Measurements from ENCODE around the gene HCRTR1. TPM values are rescaled to one million over a fixed set of nuclear protein-coding genes. Genes with fewer than 3 reads are reported as not detected.

Gene HCRTR1
- total and polyA plus RNA-seq, 3 donors from 2014 or later = 0.19 to 0.31 TPM; not detected in 1

DNA sequence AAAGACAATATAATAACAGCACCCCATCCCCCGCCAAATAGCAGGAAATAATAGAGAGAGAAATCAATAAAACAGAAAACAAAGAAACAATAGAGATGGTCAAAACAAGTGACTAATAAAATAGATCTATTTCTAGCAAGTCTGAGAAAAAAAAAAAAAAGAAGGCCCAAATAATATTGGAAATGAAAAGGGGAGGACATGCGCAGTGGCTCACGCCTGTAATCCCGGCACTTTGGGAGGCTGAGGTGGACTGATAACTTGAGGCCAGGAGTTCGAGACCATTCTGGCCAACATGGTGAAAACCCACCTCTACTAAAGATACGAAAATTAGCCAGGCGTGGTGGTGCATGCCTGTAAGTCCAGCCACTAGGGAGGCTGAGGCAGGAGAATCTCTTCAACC, 18.5 kb upstream of the HCRTR1 start:
- Histone ChIP-seq H3K4me3 (no peak overlapping the region), H3K9me3 (no peaks in the 10 kb centered on the region), H3K27me3 (no peaks in the 10 kb centered on the region), H3K36me3 (ENCODE audit: low read depth, missing control alignments) (no peaks in the 10 kb centered on the region), H3K4me1 (no peaks in the 10 kb centered on the region), H3K27ac (no peak overlapping the region)
- no peak for DNase-seq
- intact Hi-C loops (cut with DNase I; ENCODE audit: low total_unique reads) = no loop called here
- WGBS, 2 donors = 82 to 89% methylated on average over 7 of the region's 7 CpGs
- TF ChIP-seq POLR2A (IDR thresholded peaks at IDR 0.05) = no peak
- TF ChIP-seq, protein P1, sequence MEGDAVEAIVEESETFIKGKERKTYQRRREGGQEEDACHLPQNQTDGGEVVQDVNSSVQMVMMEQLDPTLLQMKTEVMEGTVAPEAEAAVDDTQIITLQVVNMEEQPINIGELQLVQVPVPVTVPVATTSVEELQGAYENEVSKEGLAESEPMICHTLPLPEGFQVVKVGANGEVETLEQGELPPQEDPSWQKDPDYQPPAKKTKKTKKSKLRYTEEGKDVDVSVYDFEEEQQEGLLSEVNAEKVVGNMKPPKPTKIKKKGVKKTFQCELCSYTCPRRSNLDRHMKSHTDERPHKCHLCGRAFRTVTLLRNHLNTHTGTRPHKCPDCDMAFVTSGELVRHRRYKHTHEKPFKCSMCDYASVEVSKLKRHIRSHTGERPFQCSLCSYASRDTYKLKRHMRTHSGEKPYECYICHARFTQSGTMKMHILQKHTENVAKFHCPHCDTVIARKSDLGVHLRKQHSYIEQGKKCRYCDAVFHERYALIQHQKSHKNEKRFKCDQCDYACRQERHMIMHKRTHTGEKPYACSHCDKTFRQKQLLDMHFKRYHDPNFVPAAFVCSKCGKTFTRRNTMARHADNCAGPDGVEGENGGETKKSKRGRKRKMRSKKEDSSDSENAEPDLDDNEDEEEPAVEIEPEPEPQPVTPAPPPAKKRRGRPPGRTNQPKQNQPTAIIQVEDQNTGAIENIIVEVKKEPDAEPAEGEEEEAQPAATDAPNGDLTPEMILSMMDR (IDR thresholded peaks at IDR 0.05) = no peak

- Histone ChIP-seq H3K27me3 (no peaks in the 10 kb centered on the region), H3K27ac (no peak overlapping the region), H3K9me3 (no peaks in the 10 kb centered on the region), H3K4me3 (no peak overlapping the region), H3K36me3 (ENCODE audit: low read depth, missing control alignments) (no peaks in the 10 kb centered on the region), H3K4me1 (no peaks in the 10 kb centered on the region)
- no peak for DNase-seq
- intact Hi-C loops (cut with DNase I; ENCODE audit: low total_unique reads) = no loop called here
- 77 to 79% methylated on average over 2 of the region's 2 CpGs for WGBS, 2 donors
- TF ChIP-seq POLR2A (IDR thresholded peaks at IDR 0.05) = no peak
- TF ChIP-seq, protein P1 (IDR thresholded peaks at IDR 0.05) = no peak
Observed at GRCh38 chr1:31600641-31601040, 16.8 kb upstream of the HCRTR1 start.

GRCh38 chr1:31602081-31602480, 15.4 kb upstream of the HCRTR1 start:
- WGBS, 2 donors = 94 to 99% methylated on average over 2 of the region's 2 CpGs
- Histone ChIP-seq H3K9me3 (no peaks in the 10 kb centered on the region), H3K4me1 (no peaks in the 10 kb centered on the region), H3K36me3 (ENCODE audit: low read depth, missing control alignments) (no peaks in the 10 kb centered on the region), H3K27me3 (no peaks in the 10 kb centered on the region), H3K27ac (no peak overlapping the region), H3K4me3 (no peak overlapping the region)
- intact Hi-C loops (cut with DNase I; ENCODE audit: low total_unique reads) = no loop called here
- TF ChIP-seq POLR2A (IDR thresholded peaks at IDR 0.05) = no peak
- TF ChIP-seq, protein P1 (IDR thresholded peaks at IDR 0.05) = no peak
- no peak for DNase-seq

- intact Hi-C loops (cut with DNase I; ENCODE audit: low total_unique reads) = no loop called here
- WGBS, 2 donors = 91 to 96% methylated on average over 4 of the region's 4 CpGs
- Histone ChIP-seq H3K4me1 (no peaks in the 10 kb centered on the region), H3K4me3 (no peak overlapping the region), H3K36me3 (ENCODE audit: low read depth, missing control alignments) (no peaks in the 10 kb centered on the region), H3K27me3 (no peaks in the 10 kb centered on the region), H3K27ac (no peak overlapping the region), H3K9me3 (no peaks in the 10 kb centered on the region)
- DNase-seq = no peak
- TF ChIP-seq, protein P1 (IDR thresholded peaks at IDR 0.05) = no peak
- no peak for TF ChIP-seq POLR2A (IDR thresholded peaks at IDR 0.05)
Observed at GRCh38 chr1:31605908-31606427, 11.5 kb upstream of the HCRTR1 start.

DNA sequence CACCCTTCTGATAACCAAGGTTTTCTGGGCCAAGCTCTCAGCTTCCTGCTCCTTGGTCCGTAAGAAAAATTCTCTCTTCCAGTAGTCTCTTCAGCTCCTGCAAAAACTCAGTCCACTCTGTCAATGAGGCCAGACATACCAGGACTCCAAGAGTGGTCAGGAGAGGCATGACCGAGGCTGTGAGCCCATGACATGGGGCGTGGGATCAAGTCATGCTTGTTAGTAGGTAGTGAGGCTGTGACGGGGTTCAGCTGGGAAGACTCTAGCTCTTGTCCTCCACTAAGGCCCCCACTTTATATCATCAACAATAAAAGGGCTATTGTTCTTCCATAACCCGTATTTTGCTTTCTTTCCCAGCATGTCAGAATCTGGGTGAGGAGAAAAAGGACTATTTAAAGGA, 10.1 kb upstream of the HCRTR1 start:
- Histone ChIP-seq H3K4me3 (no peak overlapping the region), H3K4me1 (no peaks in the 10 kb centered on the region), H3K9me3 (no peaks in the 10 kb centered on the region), H3K36me3 (ENCODE audit: low read depth, missing control alignments) (no peaks in the 10 kb centered on the region), H3K27me3 (no peaks in the 10 kb centered on the region), H3K27ac (no peak overlapping the region)
- no peak for DNase-seq
- WGBS, 2 donors = 88 to 92% methylated on average over 5 of the region's 5 CpGs
- no peak for TF ChIP-seq POLR2A (IDR thresholded peaks at IDR 0.05)
- TF ChIP-seq, protein P1 (IDR thresholded peaks at IDR 0.05) = no peak
- intact Hi-C loops (cut with DNase I; ENCODE audit: low total_unique reads) = no loop called here
